ENCODE measurements around the gene BLMH.

BLMH gene

DNA sequence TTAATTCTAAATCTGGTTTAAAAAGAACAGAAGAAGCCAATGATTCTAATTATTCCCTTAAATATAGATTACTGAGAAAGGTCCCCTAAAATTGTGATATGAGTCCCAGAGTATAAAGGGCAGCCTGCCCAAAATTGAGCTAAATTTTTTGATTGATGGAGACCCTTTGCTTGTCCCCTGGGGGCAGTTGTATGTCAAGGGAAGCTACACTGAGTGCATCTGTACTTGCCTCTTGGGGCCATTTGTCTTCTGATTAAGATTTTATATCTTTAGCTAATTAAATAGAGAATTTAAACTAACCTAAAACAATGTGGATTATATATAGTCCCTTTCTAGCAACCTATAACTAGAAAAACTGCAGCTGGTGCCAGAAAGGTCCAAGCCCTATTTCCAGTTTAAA is 12.6 kb downstream of the BLMH start:
- TF ChIP-seq, protein P1, sequence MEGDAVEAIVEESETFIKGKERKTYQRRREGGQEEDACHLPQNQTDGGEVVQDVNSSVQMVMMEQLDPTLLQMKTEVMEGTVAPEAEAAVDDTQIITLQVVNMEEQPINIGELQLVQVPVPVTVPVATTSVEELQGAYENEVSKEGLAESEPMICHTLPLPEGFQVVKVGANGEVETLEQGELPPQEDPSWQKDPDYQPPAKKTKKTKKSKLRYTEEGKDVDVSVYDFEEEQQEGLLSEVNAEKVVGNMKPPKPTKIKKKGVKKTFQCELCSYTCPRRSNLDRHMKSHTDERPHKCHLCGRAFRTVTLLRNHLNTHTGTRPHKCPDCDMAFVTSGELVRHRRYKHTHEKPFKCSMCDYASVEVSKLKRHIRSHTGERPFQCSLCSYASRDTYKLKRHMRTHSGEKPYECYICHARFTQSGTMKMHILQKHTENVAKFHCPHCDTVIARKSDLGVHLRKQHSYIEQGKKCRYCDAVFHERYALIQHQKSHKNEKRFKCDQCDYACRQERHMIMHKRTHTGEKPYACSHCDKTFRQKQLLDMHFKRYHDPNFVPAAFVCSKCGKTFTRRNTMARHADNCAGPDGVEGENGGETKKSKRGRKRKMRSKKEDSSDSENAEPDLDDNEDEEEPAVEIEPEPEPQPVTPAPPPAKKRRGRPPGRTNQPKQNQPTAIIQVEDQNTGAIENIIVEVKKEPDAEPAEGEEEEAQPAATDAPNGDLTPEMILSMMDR (IDR thresholded peaks at IDR 0.05; ENCODE audit: extremely low read depth, insufficient read depth, missing control alignments): no peak
- no peak for DNase-seq (ENCODE audit: low spot score)
- in situ Hi-C loops (cut with MboI; ENCODE audit: low pct_unique_long_range_greater_than_20kb, low sequenced_read_pairs, unreplicated experiment): no loop called here

DNA sequence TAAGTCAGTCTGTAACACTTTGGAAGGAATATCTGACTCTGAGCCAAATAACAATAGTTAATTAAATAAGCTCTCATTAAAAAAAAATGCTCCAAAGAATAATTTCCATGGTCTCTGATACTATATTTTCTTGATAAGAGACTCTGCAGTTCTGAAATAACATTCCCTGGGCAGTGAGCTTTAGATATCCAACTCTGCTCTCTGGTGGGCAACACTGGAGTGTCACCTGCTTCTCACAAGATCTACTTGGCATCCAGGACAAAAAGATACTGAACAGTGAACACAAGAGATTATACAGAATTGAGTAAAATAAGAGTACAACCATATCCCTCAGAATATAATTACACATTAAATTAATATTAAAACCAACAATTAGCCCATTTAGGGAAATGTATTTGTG is 13.7 kb downstream of the BLMH start:
- TF ChIP-seq, protein P1 (IDR thresholded peaks at IDR 0.05; ENCODE audit: extremely low read depth, insufficient read depth, missing control alignments): peak; percentile 46
- DNase-seq (ENCODE audit: low spot score): no peak
- in situ Hi-C loops (cut with MboI; ENCODE audit: low pct_unique_long_range_greater_than_20kb, low sequenced_read_pairs, unreplicated experiment): no loop called here

DNA sequence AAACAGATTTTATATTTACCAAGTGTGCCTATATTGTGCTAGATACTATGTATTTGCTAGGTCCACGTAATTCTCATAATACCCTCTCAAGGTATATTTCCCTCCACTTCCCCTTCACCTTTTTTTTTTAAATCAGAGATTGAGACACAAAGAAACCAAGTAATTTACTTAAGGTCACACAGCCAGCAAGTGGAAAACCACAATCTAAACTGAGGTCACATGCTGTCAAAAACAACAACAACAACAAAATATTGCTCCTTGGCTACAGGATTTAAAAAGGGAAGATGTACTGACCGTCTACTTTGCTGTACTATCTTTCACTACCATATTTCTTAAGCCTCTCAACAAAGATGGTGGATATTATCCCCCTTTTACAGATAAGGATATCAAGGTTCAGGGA is 15.8 kb downstream of the BLMH start:
- DNase-seq (ENCODE audit: low spot score): no peak
- in situ Hi-C loops (cut with MboI; ENCODE audit: low pct_unique_long_range_greater_than_20kb, low sequenced_read_pairs, unreplicated experiment): no loop called here
- TF ChIP-seq, protein P1 (IDR thresholded peaks at IDR 0.05; ENCODE audit: extremely low read depth, insufficient read depth, missing control alignments): no peak

DNA sequence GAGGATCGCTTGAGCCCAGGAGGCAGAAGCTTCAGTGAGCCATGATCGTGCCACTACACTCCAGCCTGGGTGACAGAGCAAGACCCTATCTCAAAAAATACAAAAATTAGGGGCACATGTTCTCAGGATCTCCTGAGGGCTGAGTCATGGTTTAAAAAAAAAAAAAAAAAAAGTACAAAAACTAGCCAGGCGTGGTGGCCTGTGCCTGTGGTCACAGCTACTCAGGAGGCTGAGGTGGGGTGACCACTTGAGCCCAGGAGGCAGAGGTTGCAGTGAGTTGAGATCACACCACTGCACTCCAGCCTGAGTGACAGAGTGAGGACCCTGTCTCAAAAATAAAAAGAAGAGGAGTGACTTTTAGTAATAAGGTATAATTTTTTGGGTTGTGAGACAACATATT is 16.9 kb downstream of the BLMH start:
- no peak for DNase-seq (ENCODE audit: low spot score)
- in situ Hi-C loops (cut with MboI; ENCODE audit: low pct_unique_long_range_greater_than_20kb, low sequenced_read_pairs, unreplicated experiment): no loop called here
- TF ChIP-seq, protein P1 (IDR thresholded peaks at IDR 0.05; ENCODE audit: extremely low read depth, insufficient read depth, missing control alignments): no peak

DNA sequence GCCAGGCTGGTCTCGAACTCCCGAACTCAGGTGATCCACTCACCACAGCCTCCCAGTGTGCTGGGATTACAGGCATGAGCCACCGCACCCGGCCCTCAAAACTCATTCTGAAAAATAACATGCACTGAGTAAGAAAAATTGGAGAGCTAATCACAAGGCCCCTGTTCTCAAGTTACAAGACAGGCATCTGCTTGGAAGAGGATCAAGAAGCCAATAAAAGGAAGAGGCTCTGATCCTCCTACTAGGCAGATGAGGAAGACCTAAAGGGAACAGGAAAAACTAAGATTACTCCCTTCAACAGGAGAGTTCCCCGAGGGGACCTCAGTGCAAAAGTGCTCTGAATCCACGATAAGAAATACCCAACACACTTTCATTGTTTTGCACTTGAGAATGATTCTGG is 18.4 kb downstream of the BLMH start:
- in situ Hi-C loops (cut with MboI; ENCODE audit: low pct_unique_long_range_greater_than_20kb, low sequenced_read_pairs, unreplicated experiment): no loop called here

DNA sequence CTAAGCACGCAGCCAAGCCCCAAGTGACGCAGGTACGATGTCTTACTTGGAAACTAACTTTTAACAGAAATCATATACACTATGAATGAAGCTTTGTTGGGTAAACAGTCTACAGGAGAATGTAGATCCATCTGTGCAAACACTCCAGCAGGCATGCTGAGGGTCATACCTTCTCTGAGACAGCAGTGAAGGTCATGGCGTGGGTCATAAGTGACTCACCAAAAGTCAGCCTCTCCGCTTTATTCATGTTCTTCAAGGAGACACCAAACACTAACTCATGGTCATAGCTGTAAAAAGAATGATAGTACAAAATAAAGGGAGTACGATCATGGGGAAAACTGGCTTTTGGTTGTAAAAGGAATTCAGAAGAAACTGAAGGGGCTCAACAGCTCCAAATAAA is 20.6 kb downstream of the BLMH start:
- no peak for DNase-seq (ENCODE audit: low spot score)
- TF ChIP-seq, protein P1 (IDR thresholded peaks at IDR 0.05; ENCODE audit: extremely low read depth, insufficient read depth, missing control alignments): no peak
- in situ Hi-C loops (cut with MboI; ENCODE audit: low pct_unique_long_range_greater_than_20kb, low sequenced_read_pairs, unreplicated experiment): no loop called here

More for the DNA sequence above, 18.4 kb downstream of the BLMH start:
- TF ChIP-seq, protein P1 (IDR thresholded peaks at IDR 0.05; ENCODE audit: extremely low read depth, insufficient read depth, missing control alignments): no peak
- no peak for DNase-seq (ENCODE audit: low spot score)

DNA sequence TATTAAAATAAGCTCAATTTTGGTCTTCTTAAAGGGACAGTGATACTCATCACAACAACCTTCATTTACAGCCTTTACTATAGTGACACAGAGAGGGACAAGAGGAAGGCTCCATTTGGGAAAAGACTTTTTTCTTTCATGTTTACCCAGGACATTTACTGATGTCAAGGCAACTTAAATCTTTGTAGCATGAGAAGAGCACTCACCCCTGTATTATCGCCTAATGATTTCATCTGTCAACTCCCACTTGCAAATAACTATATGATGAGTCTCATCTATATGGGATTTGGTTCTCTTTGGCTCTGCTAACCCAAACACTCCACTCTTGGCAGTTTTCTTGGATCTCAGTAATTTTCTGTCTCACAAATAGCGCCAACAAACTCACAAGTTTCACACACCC is 24.1 kb downstream of the BLMH start:
- in situ Hi-C loops (cut with MboI; ENCODE audit: low pct_unique_long_range_greater_than_20kb, low sequenced_read_pairs, unreplicated experiment): no loop called here
- TF ChIP-seq, protein P1 (IDR thresholded peaks at IDR 0.05; ENCODE audit: extremely low read depth, insufficient read depth, missing control alignments): no peak
- no peak for DNase-seq (ENCODE audit: low spot score)
